Measurements from ENCODE around the gene KCNT2. TPM values are rescaled to one million over a fixed set of nuclear protein-coding genes. Genes with fewer than 3 reads are reported as not detected.

KCNT2 gene
- total and polyA plus RNA-seq, 9 of the 15 experiments (the other 6 are each of a cell fraction or from before 2014, with no cell fraction given) = 0.13 to 0.73 (median 0.28) TPM

GRCh38 chr1:196501760-196502428, 106.3 kb downstream of the KCNT2 start:
- no peak overlapping the region for H3K9ac ChIP-seq (ENCODE audit: insufficient read depth in 1 of 2, low read depth in 2 of 2, low read length in 2 of 2)
- DNase-seq (ENCODE audit: extremely low read depth in 1 of 4, low spot score in 3 of 4) = no peak
- no peak overlapping the region for H2AFZ ChIP-seq (ENCODE audit: low read depth, low read length)
- CTCF ChIA-PET (ENCODE audit: low intra/inter-chr PET ratio) = no interaction called here
- intact Hi-C loops (cut with micrococcal nuclease) (no loop called here), in situ Hi-C loops (cut with MboI) (no loop called here)
- FAIRE-seq = no peak
- no peaks in the 10 kb centered on the region for H3K27me3 ChIP-seq (ENCODE audit: control insufficient read depth in 2 of 2, insufficient read depth in 2 of 2, low read length in 2 of 2)
- no TSS peak for BruUV-seq (replicated peaks)
- TF ChIP-seq NR4A1 (CRISPR knock-in tag; IDR thresholded peaks at IDR 0.05) (no peak), NR4A1 (tag; IDR thresholded peaks at IDR 0.05) (no peak), CEBPB (tag; IDR thresholded peaks at IDR 0.05) (peak; percentile 77), CEBPG (CRISPR knock-in tag; IDR thresholded peaks at IDR 0.05) (no peak), CEBPG (tag; conservative IDR thresholded peaks at IDR 0.05 in 1 of 2, IDR thresholded peaks at IDR 0.05 in 1 of 2) (peak; percentile 66)
- no peak for ATAC-seq
- no peaks in the 10 kb centered on the region for H3K36me3 ChIP-seq (ENCODE audit: control insufficient read depth, insufficient read depth, low read length)
- H3K4me3 ChIP-seq = no peak overlapping the region
- WGBS (ENCODE audit: insufficient coverage, low coverage, missing lambda C conversion rate) = 29% methylated on average over 8 of the region's 8 CpGs
- no peak overlapping the region for H3K27ac ChIP-seq (ENCODE audit: extremely low read depth, low read depth, low read length)
- H3K4me2 ChIP-seq (ENCODE audit: insufficient read depth, low read length) = no peak overlapping the region
- no peaks in the 10 kb centered on the region for H3K4me1 ChIP-seq (replicated peaks in 1 of 2; ENCODE audit: control insufficient read depth in 2 of 2, insufficient read depth in 2 of 2, low read length in 2 of 2)
- POLR2A ChIA-PET = no interaction called here
- H4K20me1 ChIP-seq (replicated peaks; ENCODE audit: control insufficient read depth, insufficient read depth, low read length) = no peaks in the 10 kb centered on the region
- H3K9me1 ChIP-seq (ENCODE audit: control insufficient read depth, insufficient read depth, low read length) = no peaks in the 10 kb centered on the region
- 0 out of 3 replicates have a peak, but pooled peaks cover 3% of the 10 kb centered on the region for H3K79me2 ChIP-seq (ENCODE audit: control insufficient read depth, insufficient read depth, low read length)
- no peaks in the 10 kb centered on the region for H3K9me3 ChIP-seq (replicated peaks; ENCODE audit: control insufficient read depth, insufficient read depth, low read depth, low read length)

GRCh38 chr1:196497817-196498216, 110.4 kb downstream of the KCNT2 start:
- peaks cover 23% of the 10 kb centered on the region for H3K79me2 ChIP-seq (ENCODE audit: control insufficient read depth, insufficient read depth, low read length)
- ChIA-PET POLR2A (no interaction called here), CTCF (ENCODE audit: low intra/inter-chr PET ratio) (no interaction called here)
- no peak overlapping the region for H2AFZ ChIP-seq (ENCODE audit: low read depth, low read length)
- no peak overlapping the region for H3K4me2 ChIP-seq (ENCODE audit: insufficient read depth, low read length)
- no peak for ATAC-seq
- H3K27me3 ChIP-seq (ENCODE audit: control insufficient read depth in 2 of 2, insufficient read depth in 2 of 2, low read length in 2 of 2) = no peaks in the 10 kb centered on the region
- H3K9me1 ChIP-seq (ENCODE audit: control insufficient read depth, insufficient read depth, low read length) = no peaks in the 10 kb centered on the region
- intact Hi-C loops (cut with micrococcal nuclease) (no loop called here), in situ Hi-C loops (cut with MboI) (no loop called here)
- H3K4me1 ChIP-seq (replicated peaks in 1 of 2; ENCODE audit: control insufficient read depth in 2 of 2, insufficient read depth in 2 of 2, low read length in 2 of 2) = no peaks in the 10 kb centered on the region
- H3K27ac ChIP-seq (ENCODE audit: extremely low read depth, low read depth, low read length) = no peak overlapping the region
- WGBS (ENCODE audit: insufficient coverage, low coverage, missing lambda C conversion rate) = 38% methylated on average over 4 of the region's 4 CpGs
- H3K36me3 ChIP-seq (ENCODE audit: control insufficient read depth, insufficient read depth, low read length) = no peaks in the 10 kb centered on the region
- no peaks in the 10 kb centered on the region for H4K20me1 ChIP-seq (replicated peaks; ENCODE audit: control insufficient read depth, insufficient read depth, low read length)
- TF ChIP-seq C11orf30 (IDR thresholded peaks at IDR 0.05; ENCODE audit: low read depth) (peak; percentile 81), ZNF316 (IDR thresholded peaks at IDR 0.05) (peak; percentile 95), MAFK (IDR thresholded peaks at IDR 0.05; ENCODE audit: low read length) (peak; percentile 82; the same call in 1 of the 2 replicates), MAFG (tag; conservative IDR thresholded peaks at IDR 0.05) (peak; percentile 69), CSDE1 (IDR thresholded peaks at IDR 0.05) (no peak), MAFF (IDR thresholded peaks at IDR 0.05; ENCODE audit: low read length) (peak; percentile 82), CBFA2T2 (conservative IDR thresholded peaks at IDR 0.05) (no peak)
- no peak overlapping the region for H3K4me3 ChIP-seq
- no peak for DNase-seq (ENCODE audit: extremely low read depth in 1 of 4, low spot score in 3 of 4)
- H3K9me3 ChIP-seq (replicated peaks; ENCODE audit: control insufficient read depth, insufficient read depth, low read depth, low read length) = no peaks in the 10 kb centered on the region
- H3K9ac ChIP-seq (ENCODE audit: insufficient read depth in 1 of 2, low read depth in 2 of 2, low read length in 2 of 2) = no peak overlapping the region
- no TSS peak for BruUV-seq (replicated peaks)
- no peak for FAIRE-seq
